Suprapubic skin (tissue), 4 donors: ENCODE data around the gene BGN. TPM values are rescaled to one million over a fixed set of nuclear protein-coding genes. Genes with fewer than 3 reads are reported as not detected.

Experiments
- DNase-seq, 2 donors: peaks; one replicate each; pipeline ENCODE4 v3.0.0-alpha.2; 2019; ENCODE audit warnings: low spot score in 2 of 2
- H3K27ac ChIP-seq: fragments of 200-600 bp; sonication (generic); one replicate; pipeline ENCODE4 v1.5.1; 2019
- H3K27me3 ChIP-seq: fragments of 200-600 bp; sonication (generic); one replicate; pipeline ENCODE4 v1.5.1; 2019
- H3K36me3 ChIP-seq: fragments of 200-600 bp; sonication (generic); one replicate; pipeline ENCODE4 v1.5.1; 2019
- H3K4me1 ChIP-seq: fragments of 200-600 bp; sonication (generic); one replicate; pipeline ENCODE4 v1.5.1; 2019
- H3K4me3 ChIP-seq: fragments of 200-600 bp; sonication (generic); one replicate; pipeline ENCODE4 v1.5.1; 2019; ENCODE audit warnings: mild to moderate bottlenecking
- H3K9me3 ChIP-seq: fragments of 200-600 bp; sonication (generic); one replicate; pipeline ENCODE4 v1.5.1; 2019
- EP300 ChIP-seq: sonication (generic); formaldehyde crosslinking; IDR thresholded peaks from one replicate; pipeline ENCODE4 v1.6.1; 2017; ENCODE audit warnings: antibody characterized with exemption
- POLR2A ChIP-seq, 2 donors: fragments of 450-650 bp; IDR thresholded peaks; one replicate each; pipeline ENCODE4 v1.6.1; 2017; ENCODE audit warnings: antibody characterized with exemption in 2 of 2, mild to moderate bottlenecking in 2 of 2, moderate library complexity in 2 of 2
- POLR2AphosphoS5 ChIP-seq, 3 donors: sonication (generic); formaldehyde crosslinking; IDR thresholded peaks; one replicate each; pipeline ENCODE4 v1.6.1; 2017; ENCODE audit warnings: antibody characterized with exemption in 3 of 3
- whole genome bisulfite sequencing: methylation state at CpG from one replicate; pipeline ENCODE4 v1.1.5; 2018; 5-methylcytosine and 5-hydroxymethylcytosine counted together
- total RNA-seq, 4 donors: library from RNA; depleted of rRNA; stranded (reverse); fragments of >200 nt; gene quantifications; one replicate each; pipeline ENCODE4 v1.1.0, GENCODE V29; 2016
- TF ChIP-seq, protein P1 (sequence below), 2 donors: fragments of 200-600 bp in 1 of 2; fragments of 450-650 bp in 1 of 2; sonication (generic) in 1 of 2; IDR thresholded peaks; one replicate each; pipeline ENCODE4 v1.5.1; 2016 to 2019; ENCODE audit warnings: antibody characterized with exemption in 2 of 2, mild to moderate bottlenecking in 1 of 2, moderate library complexity in 1 of 2

Gene BGN
- total RNA-seq, 4 donors from 2014 or later: 24.9 to 108 (median 67.3) TPM

DNA sequence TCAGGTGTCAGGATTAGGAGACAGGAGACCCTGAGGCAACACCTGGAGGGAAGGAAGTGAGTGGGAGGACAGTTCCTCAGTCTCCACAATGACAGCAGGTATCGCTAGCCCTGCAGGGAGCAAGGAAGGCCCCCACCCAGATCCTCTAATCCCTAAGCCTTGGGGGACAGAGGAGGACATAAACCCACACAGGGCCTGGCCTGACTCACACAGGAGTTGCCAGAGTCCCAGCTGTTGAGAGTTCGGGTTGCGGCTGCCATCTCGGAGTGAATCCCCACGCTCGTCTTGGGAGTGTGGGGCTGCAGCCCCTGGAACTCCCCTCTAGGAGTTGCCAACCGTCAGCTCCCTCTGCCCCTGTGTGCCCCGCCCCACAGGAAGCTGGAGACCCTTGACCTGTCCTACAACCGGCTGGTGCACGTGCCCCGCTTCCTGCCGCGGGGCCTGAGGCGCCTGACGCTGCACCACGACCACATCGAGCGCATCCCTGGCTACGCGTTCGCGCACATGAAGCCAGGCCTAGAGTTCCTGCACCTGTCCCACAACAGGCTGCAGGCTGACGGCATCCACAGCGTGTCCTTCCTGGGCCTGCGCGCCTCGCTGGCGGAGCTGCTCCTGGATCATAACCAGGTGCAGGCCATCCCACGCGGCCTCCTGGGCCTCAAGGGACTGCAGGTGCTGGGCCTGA, 9.2 kb upstream of the BGN start:
- 90% methylated on average over 17 of the region's 30 CpGs for WGBS
- TF ChIP-seq POLR2AphosphoS5 (IDR thresholded peaks at IDR 0.05): no peak
- no peak for TF ChIP-seq POLR2A (IDR thresholded peaks at IDR 0.05)
- TF ChIP-seq, protein P1, sequence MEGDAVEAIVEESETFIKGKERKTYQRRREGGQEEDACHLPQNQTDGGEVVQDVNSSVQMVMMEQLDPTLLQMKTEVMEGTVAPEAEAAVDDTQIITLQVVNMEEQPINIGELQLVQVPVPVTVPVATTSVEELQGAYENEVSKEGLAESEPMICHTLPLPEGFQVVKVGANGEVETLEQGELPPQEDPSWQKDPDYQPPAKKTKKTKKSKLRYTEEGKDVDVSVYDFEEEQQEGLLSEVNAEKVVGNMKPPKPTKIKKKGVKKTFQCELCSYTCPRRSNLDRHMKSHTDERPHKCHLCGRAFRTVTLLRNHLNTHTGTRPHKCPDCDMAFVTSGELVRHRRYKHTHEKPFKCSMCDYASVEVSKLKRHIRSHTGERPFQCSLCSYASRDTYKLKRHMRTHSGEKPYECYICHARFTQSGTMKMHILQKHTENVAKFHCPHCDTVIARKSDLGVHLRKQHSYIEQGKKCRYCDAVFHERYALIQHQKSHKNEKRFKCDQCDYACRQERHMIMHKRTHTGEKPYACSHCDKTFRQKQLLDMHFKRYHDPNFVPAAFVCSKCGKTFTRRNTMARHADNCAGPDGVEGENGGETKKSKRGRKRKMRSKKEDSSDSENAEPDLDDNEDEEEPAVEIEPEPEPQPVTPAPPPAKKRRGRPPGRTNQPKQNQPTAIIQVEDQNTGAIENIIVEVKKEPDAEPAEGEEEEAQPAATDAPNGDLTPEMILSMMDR (IDR thresholded peaks at IDR 0.05): no peak
- no peak for TF ChIP-seq EP300
- no peak overlapping the region for H3K27ac ChIP-seq

DNA sequence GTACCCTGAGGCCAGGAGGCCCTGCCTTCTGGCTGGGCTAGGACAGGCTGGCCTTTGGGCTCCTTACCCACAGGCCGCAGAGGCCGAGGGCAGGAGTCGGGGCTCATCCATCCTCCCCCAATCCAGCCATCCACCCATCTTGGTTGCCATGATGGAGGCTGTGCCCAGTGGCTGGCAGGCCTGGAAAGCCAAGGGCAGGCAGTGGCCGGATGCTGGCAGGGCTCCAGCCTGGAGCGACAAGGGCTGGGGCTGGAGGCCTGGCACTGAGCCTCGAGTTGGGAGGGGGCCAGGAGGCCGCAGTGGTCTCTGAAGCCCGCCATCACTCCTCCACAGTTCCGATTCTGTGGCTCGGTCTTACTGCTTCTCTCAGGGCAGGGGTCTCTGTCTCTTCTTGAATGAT, 8.6 kb upstream of the BGN start:
- H3K4me1 ChIP-seq: peaks cover 26% of the 10 kb centered on the region
- TF ChIP-seq POLR2A (IDR thresholded peaks at IDR 0.05) (no peak), EP300 (no peak), POLR2AphosphoS5 (IDR thresholded peaks at IDR 0.05) (no peak)
- TF ChIP-seq, protein P1 (IDR thresholded peaks at IDR 0.05): no peak
- no peaks in the 10 kb centered on the region for H3K27me3 ChIP-seq
- DNase-seq: no peak
- no peaks in the 10 kb centered on the region for H3K36me3 ChIP-seq
- 81% methylated on average over 7 of the region's 10 CpGs for WGBS
- no peak overlapping the region for H3K4me3 ChIP-seq
- H3K27ac ChIP-seq: no peak overlapping the region
- H3K9me3 ChIP-seq: no peaks in the 10 kb centered on the region

More for the DNA sequence above, 9.2 kb upstream of the BGN start:
- Histone ChIP-seq H3K4me1 (peaks cover 29% of the 10 kb centered on the region), H3K9me3 (no peaks in the 10 kb centered on the region), H3K36me3 (no peaks in the 10 kb centered on the region), H3K27me3 (no peaks in the 10 kb centered on the region), H3K4me3 (no peak overlapping the region)
- DNase-seq: no peak

DNA sequence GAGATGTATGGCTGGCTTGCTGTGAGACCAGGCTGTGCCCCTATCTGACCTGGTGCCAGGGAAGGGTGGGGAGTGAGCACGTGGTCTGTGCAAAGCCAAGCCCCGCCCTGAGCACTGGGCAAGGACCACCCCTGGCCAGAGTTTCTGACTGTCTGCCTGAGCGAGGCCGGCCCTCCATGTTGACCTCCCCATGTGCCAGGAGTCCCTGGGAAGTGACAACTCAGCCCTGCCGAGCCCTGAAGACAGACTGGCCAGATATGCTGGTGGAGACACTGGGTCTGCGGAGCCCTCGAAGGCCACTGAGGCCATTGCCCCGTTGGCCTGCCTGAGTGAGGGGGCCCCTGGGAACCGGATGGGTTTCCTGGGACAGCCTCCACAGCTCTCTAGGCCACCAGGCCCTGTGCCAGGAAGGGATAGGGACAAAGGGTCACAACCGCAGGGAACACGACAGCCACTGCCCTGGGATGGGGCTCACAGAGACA, 7.1 kb upstream of the BGN start:
- peaks cover 29% of the 10 kb centered on the region for H3K4me1 ChIP-seq
- H3K4me3 ChIP-seq: no peak overlapping the region
- H3K27me3 ChIP-seq: no peaks in the 10 kb centered on the region
- H3K36me3 ChIP-seq: no peaks in the 10 kb centered on the region
- 60% methylated on average over 8 of the region's 11 CpGs for WGBS
- no peaks in the 10 kb centered on the region for H3K9me3 ChIP-seq
- no peak for DNase-seq
- H3K27ac ChIP-seq: no peak overlapping the region
- TF ChIP-seq, protein P1 (IDR thresholded peaks at IDR 0.05): no peak
- TF ChIP-seq POLR2AphosphoS5 (IDR thresholded peaks at IDR 0.05) (no peak), POLR2A (IDR thresholded peaks at IDR 0.05) (no peak), EP300 (no peak)

DNA sequence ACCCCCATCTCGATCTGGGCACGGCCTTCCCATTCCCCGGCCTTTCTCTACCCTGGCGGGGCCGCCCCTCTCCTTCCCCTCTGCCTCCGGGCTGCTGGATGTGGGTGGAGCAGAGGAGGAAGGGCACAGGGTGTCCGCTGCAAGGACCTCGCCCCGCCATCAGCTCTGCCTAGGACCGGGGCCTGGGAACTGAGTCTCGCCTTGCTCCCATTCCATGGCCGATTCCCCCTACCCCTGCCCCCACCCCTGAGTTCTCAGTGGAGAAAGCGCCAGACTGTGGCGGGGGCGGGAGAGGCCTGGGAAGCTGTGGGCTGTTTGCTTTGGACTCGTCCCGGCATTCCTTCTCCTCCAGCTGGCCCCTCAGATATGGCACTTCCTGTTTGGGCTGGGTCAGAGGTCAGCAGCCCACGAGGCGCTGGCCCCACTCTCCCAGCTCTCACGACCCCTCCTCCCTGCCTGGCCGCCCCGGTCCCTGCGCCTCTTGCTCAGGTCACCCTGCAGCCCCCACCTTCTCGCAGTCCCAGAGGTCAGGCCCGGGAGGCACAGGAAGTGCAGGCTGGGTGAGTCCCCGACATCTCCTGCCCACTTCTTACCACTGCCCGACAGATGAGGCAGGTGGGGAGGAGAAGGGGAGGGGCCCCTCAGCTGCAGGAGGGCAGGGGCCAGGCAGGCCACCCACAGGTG, 6.4 kb upstream of the BGN start:
- Histone ChIP-seq H3K36me3 (no peaks in the 10 kb centered on the region), H3K4me3 (no peak overlapping the region), H3K27ac (no peak overlapping the region), H3K9me3 (no peaks in the 10 kb centered on the region), H3K27me3 (no peaks in the 10 kb centered on the region), H3K4me1 (peaks cover 29% of the 10 kb centered on the region)
- TF ChIP-seq POLR2AphosphoS5 (IDR thresholded peaks at IDR 0.05): no peak
- no peak for TF ChIP-seq POLR2A (IDR thresholded peaks at IDR 0.05)
- no peak for TF ChIP-seq EP300
- TF ChIP-seq, protein P1 (IDR thresholded peaks at IDR 0.05): no peak
- 51% methylated on average over 27 of the region's 27 CpGs for WGBS
- DNase-seq: no peak

DNA sequence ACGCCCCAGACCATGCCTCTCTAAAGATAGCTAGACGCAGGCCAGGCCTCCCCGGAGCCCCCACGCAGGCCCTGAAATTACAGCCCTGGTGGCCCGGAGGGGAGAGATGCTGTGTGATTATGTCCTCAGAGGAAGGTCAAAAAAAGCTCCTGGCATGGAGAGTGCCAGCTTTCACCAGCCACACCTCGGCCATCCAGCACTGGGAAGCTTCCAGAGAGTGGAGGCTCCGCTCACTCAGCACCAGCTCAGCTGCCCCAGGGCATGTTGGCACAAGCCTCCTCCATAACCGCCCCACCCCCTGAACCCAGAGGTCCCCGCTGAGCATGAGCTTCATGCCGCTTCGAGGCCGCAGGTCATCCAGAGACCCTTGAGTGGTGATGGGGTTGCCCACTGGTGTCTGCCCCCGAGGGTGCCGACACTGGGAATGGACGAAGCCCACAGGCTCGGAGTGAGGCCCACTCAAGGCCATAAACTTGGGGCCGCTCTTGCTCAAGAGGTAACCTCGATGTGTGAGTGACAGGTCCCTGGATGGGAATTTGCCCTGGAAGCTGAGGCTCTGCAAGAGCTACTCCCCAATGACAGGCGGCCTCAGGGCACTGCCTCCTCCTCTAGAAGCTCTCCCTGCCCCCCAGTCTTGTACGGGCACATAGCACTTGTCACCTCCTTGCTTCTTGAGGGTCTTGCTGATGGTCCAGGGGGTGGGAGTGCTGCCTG, 4.4 kb upstream of the BGN start:
- no peaks in the 10 kb centered on the region for H3K27me3 ChIP-seq
- no peak overlapping the region for H3K27ac ChIP-seq
- H3K4me1 ChIP-seq: peaks cover 43% of the 10 kb centered on the region
- TF ChIP-seq, protein P1 (IDR thresholded peaks at IDR 0.05): no peak
- DNase-seq: no peak
- H3K9me3 ChIP-seq: no peaks in the 10 kb centered on the region
- WGBS: 63% methylated on average over 12 of the region's 20 CpGs
- no peaks in the 10 kb centered on the region for H3K36me3 ChIP-seq
- H3K4me3 ChIP-seq: no peak overlapping the region
